Right lobe of liver (tissue), 4 donors: ENCODE results near the gene TBCCD1.

Experiments
- POLR2A ChIP-seq: fragments of 450-650 bp; IDR thresholded peaks from one replicate; pipeline ENCODE4 v1.6.1; 2017; ENCODE audit warnings: antibody characterized with exemption, mild to moderate bottlenecking
- TF ChIP-seq, protein P1 (sequence below), 4 donors: fragments of 200-600 bp in 3 of 4; fragments of 450-650 bp in 1 of 4; IDR thresholded peaks; one replicate each; pipeline versions ENCODE4 v1.5.1 to v1.8.0; 2016 to 2022; ENCODE audit warnings: antibody characterized with exemption in 4 of 4, mild to moderate bottlenecking in 2 of 4
- donor health status: DM: no; HTN: no; CAD: no.
- donor health status: DM: no; HTN: no; CAD: no.
- donor health status: DM: no; HTN: yes; CAD: no.

DNA sequence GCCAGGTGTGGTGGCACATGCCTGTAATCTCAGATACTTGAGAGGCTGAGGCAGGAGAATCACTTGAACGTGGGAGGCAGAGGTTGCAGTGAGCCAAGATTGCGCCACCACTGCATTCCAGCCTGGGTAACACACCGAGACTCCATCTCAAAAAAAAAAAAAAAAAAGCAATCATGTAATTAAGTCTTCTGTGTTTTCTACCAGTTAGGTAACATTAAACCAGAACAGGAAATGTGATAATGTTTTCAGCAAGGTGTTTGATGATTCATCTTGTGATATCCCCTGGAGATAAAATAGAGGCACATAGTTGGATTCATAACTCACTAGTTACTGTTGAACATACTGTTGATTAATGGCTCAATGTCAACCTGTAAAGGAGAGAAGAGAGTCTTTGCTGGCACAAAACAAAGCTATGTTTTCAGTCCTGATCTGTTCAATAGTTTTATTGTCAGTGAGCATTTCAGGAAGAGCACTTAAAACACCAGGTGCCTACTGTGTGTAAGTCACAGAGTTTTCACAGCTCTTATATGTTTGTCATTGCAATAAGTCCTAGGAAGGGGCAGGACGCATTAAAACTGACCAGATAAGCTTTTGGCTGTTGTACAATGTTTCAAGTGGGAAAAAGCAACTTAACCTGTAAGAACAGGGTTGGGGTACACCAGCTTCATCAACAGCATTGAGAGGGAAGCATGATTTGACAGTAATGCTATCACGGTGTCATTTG is 22.9 kb upstream of the TBCCD1 start:
- no peak for TF ChIP-seq POLR2A
- TF ChIP-seq, protein P1, sequence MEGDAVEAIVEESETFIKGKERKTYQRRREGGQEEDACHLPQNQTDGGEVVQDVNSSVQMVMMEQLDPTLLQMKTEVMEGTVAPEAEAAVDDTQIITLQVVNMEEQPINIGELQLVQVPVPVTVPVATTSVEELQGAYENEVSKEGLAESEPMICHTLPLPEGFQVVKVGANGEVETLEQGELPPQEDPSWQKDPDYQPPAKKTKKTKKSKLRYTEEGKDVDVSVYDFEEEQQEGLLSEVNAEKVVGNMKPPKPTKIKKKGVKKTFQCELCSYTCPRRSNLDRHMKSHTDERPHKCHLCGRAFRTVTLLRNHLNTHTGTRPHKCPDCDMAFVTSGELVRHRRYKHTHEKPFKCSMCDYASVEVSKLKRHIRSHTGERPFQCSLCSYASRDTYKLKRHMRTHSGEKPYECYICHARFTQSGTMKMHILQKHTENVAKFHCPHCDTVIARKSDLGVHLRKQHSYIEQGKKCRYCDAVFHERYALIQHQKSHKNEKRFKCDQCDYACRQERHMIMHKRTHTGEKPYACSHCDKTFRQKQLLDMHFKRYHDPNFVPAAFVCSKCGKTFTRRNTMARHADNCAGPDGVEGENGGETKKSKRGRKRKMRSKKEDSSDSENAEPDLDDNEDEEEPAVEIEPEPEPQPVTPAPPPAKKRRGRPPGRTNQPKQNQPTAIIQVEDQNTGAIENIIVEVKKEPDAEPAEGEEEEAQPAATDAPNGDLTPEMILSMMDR (IDR thresholded peaks at IDR 0.05): no peak
